Measurements from ENCODE around the gene SCYGR1.
"Not testable (repeated sequence)": the region's sequence is repeated elsewhere in the genome, so short reads cannot be mapped to it uniquely, and the experiment has no call there.

SCYGR1 gene, protein sequence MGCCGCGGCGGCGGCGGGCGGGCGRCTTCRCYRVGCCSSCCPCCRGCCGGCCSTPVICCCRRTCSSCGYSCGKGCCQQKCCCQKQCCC

DNA sequence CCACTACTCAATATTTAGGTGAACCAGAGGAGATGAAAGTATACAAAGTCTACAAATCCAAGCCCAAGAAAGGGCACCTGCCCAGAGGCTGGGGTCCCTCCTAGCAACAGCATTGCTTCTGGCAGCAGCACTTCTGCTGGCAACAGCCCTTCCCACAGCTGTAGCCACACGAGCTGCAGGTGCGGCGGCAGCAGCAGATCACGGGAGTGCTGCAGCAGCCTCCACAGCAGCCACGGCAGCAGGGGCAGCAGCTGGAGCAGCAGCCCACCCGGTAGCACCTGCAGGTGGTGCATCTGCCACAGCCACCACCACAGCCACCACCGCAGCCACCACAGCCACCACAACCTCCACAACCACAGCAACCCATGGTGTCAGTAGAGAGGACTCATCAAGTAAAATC, at the start of gene SCYGR1:
Gene SCYGR1, minus strand, starts transcription at position 367 of the 400 bp plus-strand sequence. Its CDS starts 0 bp downstream, at position 367.
- DNase-seq, result not testable (repeated sequence)

DNA sequence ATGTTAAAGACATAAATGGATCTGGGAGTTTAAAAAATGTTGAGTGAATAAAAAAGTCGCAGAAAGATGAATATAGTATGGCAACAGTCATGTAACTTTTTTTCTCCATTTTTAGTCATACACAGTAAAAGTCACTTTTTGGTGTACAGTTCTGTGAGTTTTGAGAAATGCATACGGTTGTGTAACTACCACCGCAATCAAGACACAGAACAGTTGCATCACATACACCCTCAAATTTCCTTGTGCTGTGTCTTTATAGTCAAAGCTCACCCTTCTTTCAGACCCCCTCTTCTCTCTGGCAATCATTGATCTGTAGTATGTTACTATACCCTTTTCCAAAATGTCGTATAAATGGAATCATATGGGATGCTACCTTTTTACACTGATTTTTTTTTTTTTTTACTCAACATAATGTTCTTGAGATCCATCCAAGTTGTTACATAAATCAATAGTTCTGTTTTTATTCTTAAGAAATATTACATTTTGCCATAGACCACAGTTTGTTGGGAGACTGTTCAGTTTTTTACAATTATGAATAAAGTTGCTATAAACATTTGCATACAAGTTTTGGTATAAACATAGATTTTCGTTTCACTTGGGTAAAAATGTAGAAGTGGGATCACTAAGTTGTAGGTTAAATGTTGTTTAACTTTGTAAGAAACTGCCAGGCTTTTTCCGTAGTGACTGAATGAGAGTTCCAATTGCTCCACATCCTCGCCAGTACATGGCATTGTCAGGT, 48.9 kb upstream of the SCYGR1 start:
- no peak for DNase-seq

DNA sequence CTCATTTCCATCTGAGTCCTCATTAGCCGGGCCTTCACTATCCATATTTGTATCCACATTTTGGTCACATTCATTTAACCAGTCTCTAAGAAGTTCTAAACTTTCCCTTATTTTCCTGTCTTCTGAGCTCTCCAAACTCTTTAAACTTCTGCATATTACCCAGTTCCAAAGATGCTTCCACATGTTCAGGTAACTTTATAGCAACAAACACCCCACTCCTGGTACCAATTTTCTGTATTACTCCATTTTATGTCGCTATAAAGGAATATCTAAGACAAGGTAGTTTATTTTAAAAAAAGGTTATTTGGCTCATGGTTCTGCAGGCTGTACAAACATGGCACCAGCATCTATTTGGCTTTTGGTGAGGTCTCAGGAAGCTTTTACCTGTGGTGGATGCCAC, 45.4 kb upstream of the SCYGR1 start:
- DNase-seq, result no peak

DNA sequence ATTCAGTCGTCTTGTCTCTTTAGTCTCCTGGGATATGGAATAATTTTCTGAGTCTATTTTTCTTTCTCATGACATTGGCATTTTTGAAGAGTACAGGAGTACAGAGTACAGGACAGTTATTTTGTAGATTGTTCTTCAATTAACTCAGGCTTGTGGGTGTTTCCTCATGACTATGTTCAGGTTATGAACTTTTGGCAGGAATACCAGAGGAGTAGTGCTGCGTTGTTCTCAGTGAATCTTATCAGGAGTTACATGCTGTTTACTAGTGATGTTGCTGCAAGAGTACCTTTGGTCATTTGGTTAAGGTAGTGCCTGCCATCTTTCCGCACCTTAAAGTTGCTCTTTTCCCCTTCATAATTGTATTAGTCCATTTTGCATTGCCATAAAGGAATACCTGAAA, 42.9 kb upstream of the SCYGR1 start:
- DNase-seq, result no peak

DNA sequence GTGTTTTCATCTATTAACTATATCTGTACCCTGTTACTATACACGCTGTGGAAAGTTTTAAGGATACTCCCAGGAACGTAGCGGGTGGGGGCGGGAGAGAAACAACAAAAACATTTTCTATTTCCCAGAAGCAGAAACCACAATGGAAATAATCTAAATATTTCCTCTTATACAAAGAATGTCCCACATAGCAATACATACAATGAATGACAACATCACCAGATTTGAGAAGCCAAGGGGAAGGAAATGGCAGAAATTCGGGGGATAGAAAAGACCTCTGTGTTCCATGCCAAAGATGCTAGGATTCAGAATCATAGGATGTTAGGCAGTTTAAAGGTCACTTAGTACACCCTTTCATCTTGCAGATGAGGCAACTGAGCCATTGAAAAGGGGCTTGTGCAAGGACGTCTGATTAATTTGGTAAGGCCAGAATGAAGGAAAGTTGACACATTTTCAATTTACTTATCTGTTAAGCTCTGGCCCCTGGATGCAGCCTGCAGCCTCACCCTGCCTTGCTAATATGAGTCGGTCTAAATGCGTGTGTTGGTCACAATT, 41.1 kb upstream of the SCYGR1 start:
- DNase-seq, result no peak

DNA sequence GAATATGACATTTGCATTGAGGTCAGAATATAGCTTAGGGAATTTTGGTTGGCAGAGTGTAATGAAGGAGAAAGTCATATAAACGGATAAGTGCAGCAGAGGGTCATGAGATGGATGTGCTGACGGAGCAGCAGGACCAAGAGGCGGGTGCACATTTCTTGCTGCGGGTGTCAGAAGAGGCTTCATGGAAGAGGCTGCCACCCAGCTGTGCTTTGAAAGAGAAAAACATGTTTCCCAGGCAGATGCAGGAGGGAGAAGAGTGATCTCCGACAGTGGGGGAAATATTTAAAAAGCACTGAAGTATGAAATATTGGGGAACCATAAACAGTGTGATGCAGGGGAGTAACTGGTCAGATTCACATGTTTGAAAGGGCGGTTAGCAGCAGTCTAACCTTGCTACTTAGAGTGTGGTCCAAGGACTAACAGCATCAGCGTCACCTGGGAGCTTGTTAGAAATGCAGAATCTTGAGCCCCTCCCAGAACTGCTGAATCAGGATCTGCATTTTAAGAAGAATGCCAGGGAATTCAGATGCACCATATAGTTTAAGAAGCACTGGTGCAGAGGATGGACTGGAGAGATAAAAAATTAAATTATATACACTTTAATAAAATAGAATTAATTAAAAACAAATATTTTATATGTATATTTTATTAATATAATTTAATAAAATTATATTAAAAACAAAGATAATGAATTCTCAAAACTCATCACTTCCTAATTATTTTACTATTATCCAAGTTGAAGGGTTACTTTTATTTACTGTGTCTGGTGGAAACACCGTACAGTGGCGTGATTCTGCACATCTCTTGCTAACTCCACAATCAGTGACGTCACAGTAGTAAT, 36.1 kb upstream of the SCYGR1 start:
- DNase-seq, result peak in 13 of 58 donors; percentile 4 to 52 (median 15)

DNA sequence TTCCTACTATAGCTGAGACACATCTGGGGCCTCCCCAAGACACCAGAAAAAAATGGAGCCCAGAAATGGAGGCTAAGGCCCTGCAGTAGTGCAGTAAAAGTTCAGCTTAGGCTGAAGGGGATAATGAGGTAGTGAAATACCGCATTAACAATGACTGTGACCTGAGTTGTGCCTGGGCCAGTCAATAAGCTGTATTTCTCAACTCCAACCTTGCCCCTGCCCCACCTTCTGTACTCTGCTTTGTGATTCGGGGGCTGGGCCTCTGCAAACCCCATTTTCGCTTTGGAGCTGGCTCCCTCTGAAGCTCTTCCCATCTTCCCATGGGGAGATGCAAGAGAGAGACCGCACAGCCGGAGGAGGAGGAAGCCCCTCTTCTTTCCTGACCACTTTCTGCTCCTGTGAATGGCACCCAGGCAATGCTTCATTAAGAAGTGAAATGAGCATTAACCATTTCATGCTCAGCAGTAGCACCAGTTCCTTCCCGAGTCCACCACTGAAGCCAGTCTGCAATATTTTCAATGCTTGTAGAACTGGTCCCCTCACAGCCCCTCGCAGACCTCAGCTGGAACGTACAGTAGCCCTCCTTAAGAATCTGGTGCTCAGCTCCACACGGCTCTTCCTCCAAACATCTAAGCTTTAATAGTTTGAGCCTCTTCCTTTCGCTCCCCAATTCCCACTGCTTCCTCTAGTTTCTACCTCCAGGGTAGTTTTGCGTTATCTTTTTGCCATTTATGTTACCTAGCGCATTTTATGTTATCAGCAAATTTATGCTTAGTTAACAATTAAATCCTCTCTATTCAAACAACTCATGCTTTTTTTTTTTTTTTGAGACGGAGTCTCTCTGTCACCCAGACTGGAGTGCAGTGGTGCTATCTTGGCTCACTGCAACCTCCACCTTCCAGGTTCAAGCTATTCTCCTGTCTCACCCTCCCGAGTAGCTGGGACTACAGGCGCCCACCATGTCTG, 32.6 kb upstream of the SCYGR1 start:
- no peak for DNase-seq

DNA sequence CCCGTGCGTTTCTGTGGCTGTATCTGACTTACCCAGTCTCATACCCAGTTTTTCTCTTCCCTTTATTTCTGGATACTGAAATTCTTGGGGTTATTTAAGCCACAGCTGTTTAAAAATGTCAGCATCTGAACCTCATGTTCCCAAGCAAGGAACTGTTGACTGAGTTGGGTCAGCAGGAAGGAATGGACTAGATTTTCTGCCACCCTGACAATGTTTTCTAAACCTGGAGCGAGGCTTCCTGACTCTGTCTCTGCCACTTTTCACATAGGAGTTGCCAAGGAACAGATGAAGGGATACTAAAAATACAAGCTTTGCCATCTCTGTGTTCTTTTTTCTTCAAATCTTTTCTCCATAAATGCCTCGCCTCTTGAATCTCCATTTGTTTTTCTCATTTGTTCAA, 29.0 kb upstream of the SCYGR1 start:
- peak in 1 of 58 donors; percentile 32 for DNase-seq

DNA sequence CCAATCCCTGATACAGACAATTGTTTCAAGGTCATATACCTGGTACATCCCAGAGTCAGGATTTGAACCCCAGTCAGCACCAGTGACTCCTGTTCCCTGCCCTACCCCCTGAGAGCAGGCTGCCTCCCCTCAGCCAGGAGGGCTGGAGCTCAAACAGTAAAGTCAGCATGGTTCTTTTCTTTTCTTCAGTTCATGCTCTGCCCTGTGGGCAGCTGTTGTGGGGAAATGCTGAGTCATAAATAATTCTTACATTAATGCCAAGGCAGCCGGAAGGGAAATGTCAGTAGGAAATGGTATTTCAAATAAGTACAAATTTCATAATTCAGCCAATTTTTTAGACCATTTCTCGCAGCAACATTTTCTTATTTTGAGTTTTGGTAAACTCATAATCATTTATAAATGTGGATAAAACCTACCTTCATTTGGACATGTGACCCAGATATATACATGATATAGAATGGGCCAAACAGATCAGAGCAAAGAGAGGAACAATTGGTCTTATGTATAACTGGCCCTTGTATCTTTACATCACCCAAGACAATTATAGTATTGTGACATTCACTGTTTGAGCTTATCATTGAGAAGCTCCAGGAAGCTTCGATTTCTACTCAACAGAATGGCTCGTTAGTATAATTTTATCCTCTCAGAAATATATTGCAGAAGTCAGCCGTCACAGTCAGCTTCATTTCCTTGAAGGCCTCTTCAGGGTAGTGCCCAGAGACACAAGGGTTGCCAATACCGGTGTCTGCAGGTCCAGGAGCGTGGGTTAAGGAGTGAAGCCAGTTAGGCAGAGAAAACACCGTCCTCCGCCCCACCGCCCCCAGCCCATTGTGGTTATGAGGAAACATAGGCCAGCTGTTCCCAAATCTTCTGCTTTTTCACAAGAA, 28.0 kb upstream of the SCYGR1 start:
- peak in 3 of 58 donors; percentile 7 to 19 (median 15) for DNase-seq

DNA sequence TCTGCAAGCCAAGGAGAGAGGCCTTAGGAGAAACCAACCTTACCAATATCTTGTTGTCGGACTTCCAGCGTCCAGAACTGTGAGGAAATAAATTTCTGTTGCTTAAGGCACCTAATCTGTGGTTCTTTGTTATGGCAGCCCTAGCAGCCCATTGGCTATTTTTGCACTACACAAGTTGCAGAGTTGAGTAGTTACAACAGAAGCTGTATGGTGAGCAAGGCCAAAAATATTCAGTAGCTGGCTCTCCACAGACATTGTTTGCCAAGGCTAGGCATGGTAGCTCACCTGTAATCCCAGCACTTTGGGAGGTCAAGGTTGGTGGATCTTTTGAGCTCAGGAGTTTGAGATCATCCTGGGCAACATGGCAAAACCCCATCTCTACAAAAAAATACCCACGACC, 27.1 kb upstream of the SCYGR1 start:
- DNase-seq, result no peak

DNA sequence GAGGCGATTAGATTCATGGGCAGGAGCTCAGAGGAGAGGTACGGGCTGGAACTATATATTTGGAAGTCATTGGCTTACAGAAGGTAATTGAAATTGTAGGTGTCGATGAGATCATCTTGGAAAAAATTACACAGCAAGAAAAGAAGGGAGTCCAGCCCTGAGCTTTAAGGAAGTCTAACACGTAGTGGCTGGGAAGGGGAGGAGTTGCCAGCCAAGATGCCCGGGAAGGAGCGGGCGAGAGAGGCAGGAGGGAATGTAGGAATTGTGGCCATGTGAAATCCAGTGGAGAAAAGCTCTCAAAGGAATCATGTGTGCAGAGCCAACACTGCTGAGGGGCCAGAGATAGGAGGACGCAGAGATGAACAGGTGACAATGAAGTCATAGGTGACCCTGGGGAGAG, 25.6 kb upstream of the SCYGR1 start:
- DNase-seq, result no peak

DNA sequence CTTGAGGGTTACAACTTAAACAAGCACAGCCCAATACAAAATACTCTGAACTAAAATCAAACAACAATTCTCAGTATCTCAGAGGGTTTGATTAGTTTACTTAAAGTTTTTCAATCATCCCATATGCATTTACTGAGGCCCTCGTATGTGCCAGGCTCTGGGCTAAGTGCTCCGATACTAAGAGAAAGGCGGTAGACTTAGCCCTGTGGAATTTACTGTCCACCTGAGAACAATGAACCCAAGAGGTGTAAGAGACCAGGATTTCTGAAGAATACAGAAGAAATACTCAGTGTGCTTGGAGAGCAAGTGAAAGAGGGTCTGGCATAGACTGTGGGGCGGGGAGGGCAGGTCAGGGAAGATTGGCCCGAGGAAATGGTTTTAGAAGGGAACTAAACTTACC, 25.1 kb upstream of the SCYGR1 start:
- no peak for DNase-seq

DNA sequence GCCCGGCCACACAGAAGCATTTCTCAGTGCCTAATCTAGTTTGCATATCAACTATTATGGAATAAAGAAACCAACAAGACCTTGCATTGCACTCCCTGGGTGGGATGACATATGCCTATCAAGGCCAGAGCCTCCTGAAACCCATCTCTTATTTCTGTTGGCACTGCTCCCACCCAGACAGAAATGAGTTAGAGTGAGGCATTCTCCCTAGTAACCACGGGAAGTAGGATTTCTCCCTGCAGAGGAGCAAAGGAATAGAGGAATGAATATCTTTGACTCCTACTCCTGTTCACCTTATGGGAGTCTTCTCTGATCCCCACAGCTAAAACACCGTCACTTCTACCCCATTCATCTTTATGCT, 24.2 kb upstream of the SCYGR1 start:
- no peak for DNase-seq

DNA sequence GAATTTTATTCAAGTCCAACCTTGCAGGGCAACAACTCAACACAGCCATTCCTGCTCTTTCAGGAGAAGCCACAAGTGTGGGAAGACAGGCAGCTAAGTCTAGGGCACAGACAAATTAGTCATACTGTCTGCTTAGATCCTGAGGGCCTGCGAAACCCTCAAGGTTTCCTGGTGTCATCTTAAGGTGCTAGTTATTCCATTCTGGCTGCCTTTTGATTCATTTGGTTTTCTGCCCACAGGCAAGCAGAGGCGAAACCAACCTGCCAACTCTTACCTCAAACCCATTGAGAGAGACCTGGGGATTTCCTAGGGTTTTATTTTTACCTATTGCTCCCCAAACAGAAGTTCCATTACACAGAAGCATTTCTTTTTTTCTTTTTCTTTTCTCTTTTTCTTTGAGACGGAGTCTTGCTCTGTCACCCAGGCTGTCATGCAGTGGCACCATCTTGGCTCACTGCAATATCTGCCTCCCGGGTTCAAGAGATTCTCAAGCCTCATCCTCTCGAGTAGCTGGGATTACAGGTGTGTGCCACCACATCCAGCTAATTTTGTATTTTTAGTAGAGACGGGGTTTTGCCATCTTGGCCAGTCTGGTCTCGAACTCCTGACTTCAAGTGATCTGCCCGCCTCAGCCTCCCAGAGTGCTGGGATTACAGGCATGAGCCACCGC, 23.7 kb upstream of the SCYGR1 start:
- DNase-seq, result no peak

DNA sequence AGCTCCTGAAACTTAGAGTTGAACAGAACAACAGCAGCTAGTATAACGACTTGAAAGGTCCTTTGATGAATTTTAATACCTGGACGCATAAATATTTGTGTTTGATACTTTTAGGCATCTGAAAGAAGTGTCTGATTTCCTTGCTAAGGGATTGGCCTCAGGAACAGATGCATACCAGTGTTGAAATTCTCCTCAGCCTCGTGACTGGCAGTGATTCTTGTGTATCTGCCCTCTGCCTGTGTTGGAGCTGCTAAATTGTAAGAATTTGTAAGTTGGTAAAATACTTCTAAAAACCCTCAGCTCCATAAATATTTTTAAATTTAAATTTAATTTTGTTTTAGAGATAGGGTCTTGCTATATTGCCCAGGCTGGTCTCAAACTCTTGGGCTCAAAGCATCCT, 22.4 kb upstream of the SCYGR1 start:
- DNase-seq, result no peak

DNA sequence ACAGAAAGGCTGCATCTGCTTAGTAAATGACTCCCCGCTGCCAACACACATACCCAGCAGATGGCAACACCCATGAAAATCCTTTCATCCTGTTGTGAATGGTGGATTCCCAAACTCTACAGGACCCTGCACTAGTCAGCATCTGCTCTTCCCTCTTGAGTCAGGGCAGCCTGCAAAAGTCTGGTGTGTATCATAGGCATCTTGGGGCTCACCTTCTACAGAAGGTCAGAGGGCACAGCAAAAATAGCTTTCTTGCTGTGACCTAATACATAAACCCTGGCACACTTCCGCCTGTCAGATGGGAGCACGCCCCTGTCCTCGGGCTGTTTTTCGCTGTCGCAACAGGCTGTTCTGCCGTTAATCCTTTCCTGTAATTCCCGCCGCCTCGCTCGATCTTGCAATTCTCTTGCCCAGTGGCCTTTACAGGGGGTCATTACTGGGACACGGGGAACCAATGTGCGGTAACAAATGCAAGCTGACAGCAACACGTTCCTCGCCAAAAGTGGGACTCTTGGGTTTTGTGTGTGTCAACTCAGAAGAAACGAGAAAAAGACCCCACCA, 19.9 kb upstream of the SCYGR1 start:
- no peak for DNase-seq

DNA sequence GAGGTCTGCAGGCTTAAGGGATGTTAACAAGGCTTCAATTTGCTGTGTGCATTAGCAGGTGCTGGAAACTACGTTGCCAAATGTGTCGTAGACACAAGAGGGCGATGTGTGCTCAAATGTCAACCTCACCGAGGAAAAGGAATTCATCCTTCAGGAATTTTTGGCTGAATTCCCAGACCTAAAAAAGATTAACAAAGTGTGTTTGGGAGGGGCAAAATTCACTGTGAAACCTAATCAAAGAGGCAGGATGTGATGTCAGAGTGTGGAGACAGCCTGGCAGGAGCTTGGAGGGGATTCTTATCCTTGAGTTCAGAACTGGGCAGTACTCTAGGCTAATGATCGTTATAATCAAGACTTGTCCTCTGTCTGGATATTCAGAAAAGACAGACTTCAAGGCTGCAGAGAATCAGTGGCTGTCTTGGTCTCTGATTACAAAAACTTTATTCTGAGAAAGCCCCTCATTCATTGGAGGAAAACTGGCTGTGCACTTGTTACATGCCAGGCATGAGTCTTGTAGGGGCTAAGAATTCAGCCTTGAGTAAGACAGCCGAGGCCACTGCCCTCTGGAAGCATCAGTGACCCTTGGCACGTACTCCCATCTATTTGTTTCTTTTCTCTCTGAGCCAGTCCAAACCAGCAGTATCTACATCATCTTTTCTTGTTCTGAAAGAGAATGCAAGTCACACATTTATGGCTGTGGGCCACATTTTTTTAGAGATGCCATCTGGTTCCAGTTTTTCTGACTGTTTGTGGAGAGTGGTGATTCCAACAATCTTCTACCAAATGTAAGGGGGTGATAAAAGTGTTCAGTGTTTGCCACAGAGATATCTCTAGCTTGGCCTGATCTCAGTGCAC, 18.7 kb upstream of the SCYGR1 start:
- peak in 49 of 58 donors; percentile 7 to 80 (median 41) for DNase-seq
